Measurements from ENCODE around the gene EXO1.

GRCh38 chr1:241924080-241924808 lies 76.2 kb downstream of the EXO1 start:
- TF ChIP-seq EZH2 (IDR thresholded peaks at IDR 0.05; ENCODE audit: borderline replicate concordance) (no peak), CTCF (IDR thresholded peaks at IDR 0.05; ENCODE audit: poor library complexity) (no peak)
